Measurements from ENCODE around the gene SFSWAP.

- TF ChIP-seq POLR2A (IDR thresholded peaks at IDR 0.05) (no peak), EP300 (IDR thresholded peaks at IDR 0.05) (no peak), CTCF (IDR thresholded peaks at IDR 0.05) (no peak)
These were observed 55.1 kb downstream of the SFSWAP start for GRCh38 chr12:131765961-131766360.

All from stomach (tissue), 4 donors.